Neuron (in vitro differentiated cells): Measurements from ENCODE around the gene BIN1.
"Not testable (repeated sequence)": the region's sequence is repeated elsewhere in the genome, so short reads cannot be mapped to it uniquely, and the experiment has no call there.

ENCODE experiments used
- H2AFZ ChIP-seq: one replicate; pipeline ENCODE4 v1.6.1; 2013; ENCODE audit warnings: low read depth, mild to moderate bottlenecking, inconsistent platforms, low read length, moderate library complexity
- H3K27me3 ChIP-seq: one replicate; pipeline ENCODE4 v1.6.1; 2013; ENCODE audit warnings: low read length; ENCODE audit not compliant: insufficient read depth
- H3K36me3 ChIP-seq: one replicate; pipeline ENCODE4 v1.6.1; 2013; ENCODE audit warnings: low read length; ENCODE audit not compliant: insufficient read depth
- H3K4me1 ChIP-seq: one replicate; pipeline ENCODE4 v1.6.1; 2013; ENCODE audit warnings: low read length; ENCODE audit not compliant: insufficient read depth
- H3K4me3 ChIP-seq: 2 replicates; pipeline ENCODE4 v1.5.1; 2013; ENCODE audit warnings: mild to moderate bottlenecking, low read length, moderate library complexity
- H3K9me3 ChIP-seq: one replicate; pipeline ENCODE4 v1.6.1; 2013; ENCODE audit warnings: low read length

Gene BIN1

GRCh38 chr2:127040169-127040568 lies 66.8 kb downstream of the BIN1 start:
- no peaks in the 10 kb centered on the region for H3K27me3 ChIP-seq
- H2AFZ ChIP-seq, result no peak overlapping the region
- H3K36me3 ChIP-seq, result no peaks in the 10 kb centered on the region
- no peaks in the 10 kb centered on the region for H3K4me1 ChIP-seq
- H3K4me3 ChIP-seq, result no peak overlapping the region
- no peaks in the 10 kb centered on the region for H3K9me3 ChIP-seq

- Histone ChIP-seq H3K36me3 (no peaks in the 10 kb centered on the region), H2AFZ (no peak overlapping the region), H3K4me1 (peaks cover 3% of the 10 kb centered on the region), H3K4me3 (no peak overlapping the region), H3K27me3 (no peaks in the 10 kb centered on the region), H3K9me3 (no peaks in the 10 kb centered on the region)
Observed at GRCh38 chr2:127039387-127040031, 67.4 kb downstream of the BIN1 start.

GRCh38 chr2:127037476-127037875 lies 69.5 kb downstream of the BIN1 start:
- Histone ChIP-seq H3K4me1 (peaks cover 8% of the 10 kb centered on the region), H2AFZ (no peak overlapping the region), H3K9me3 (no peaks in the 10 kb centered on the region), H3K36me3 (no peaks in the 10 kb centered on the region), H3K27me3 (no peaks in the 10 kb centered on the region), H3K4me3 (no peak overlapping the region)

GRCh38 chr2:127034883-127035611 lies 71.9 kb downstream of the BIN1 start:
- Histone ChIP-seq H3K9me3 (no peaks in the 10 kb centered on the region), H3K36me3 (no peaks in the 10 kb centered on the region), H2AFZ (peak overlapping the region; percentile 21), H3K27me3 (no peaks in the 10 kb centered on the region), H3K4me3 (no peak overlapping the region), H3K4me1 (peaks cover 8% of the 10 kb centered on the region)

- Histone ChIP-seq H3K4me1 (peaks cover 8% of the 10 kb centered on the region), H3K36me3 (no peaks in the 10 kb centered on the region), H3K27me3 (no peaks in the 10 kb centered on the region), H3K4me3 (no peak overlapping the region), H3K9me3 (no peaks in the 10 kb centered on the region), H2AFZ (peak overlapping the region; percentile 21)
Observed at GRCh38 chr2:127034051-127034450, 72.9 kb downstream of the BIN1 start.

GRCh38 chr2:127032621-127033020 lies 74.3 kb downstream of the BIN1 start:
- Histone ChIP-seq H3K27me3 (no peaks in the 10 kb centered on the region), H3K4me3 (no peak overlapping the region)

GRCh38 chr2:127029350-127030051 lies 77.5 kb downstream of the BIN1 start:
- H3K36me3 ChIP-seq, result no peaks in the 10 kb centered on the region
- no peak overlapping the region for H3K4me3 ChIP-seq
- H3K27me3 ChIP-seq, result no peaks in the 10 kb centered on the region
- no peak overlapping the region for H2AFZ ChIP-seq
- H3K9me3 ChIP-seq, result no peaks in the 10 kb centered on the region
- peaks cover 5% of the 10 kb centered on the region for H3K4me1 ChIP-seq

More at GRCh38 chr2:127032621-127033020, 74.3 kb downstream of the BIN1 start:
- H3K9me3 ChIP-seq, result no peaks in the 10 kb centered on the region
- H2AFZ ChIP-seq, result no peak overlapping the region
- H3K36me3 ChIP-seq, result no peaks in the 10 kb centered on the region
- peaks cover 8% of the 10 kb centered on the region for H3K4me1 ChIP-seq

- not testable (repeated sequence) for H2AFZ ChIP-seq, H3K4me3 ChIP-seq, H3K27me3 ChIP-seq, H3K36me3 ChIP-seq, H3K4me1 ChIP-seq, H3K9me3 ChIP-seq
Observed at GRCh38 chr2:127028745-127029144, 78.2 kb downstream of the BIN1 start.

GRCh38 chr2:127027715-127028114 lies 79.2 kb downstream of the BIN1 start:
- Histone ChIP-seq H3K27me3 (no peaks in the 10 kb centered on the region), H3K9me3 (no peaks in the 10 kb centered on the region), H3K36me3 (no peaks in the 10 kb centered on the region), H3K4me3 (no peak overlapping the region), H2AFZ (no peak overlapping the region), H3K4me1 (no peaks in the 10 kb centered on the region)

GRCh38 chr2:127025359-127026166 lies 81.4 kb downstream of the BIN1 start:
- peak overlapping the region; percentile 26 for H2AFZ ChIP-seq
- no peaks in the 10 kb centered on the region for H3K4me1 ChIP-seq
- H3K36me3 ChIP-seq, result no peaks in the 10 kb centered on the region
- no peaks in the 10 kb centered on the region for H3K9me3 ChIP-seq
- H3K27me3 ChIP-seq, result no peaks in the 10 kb centered on the region
- H3K4me3 ChIP-seq, result peak overlapping the region; percentile 47

GRCh38 chr2:127024769-127025358 lies 82.1 kb downstream of the BIN1 start:
- Histone ChIP-seq H3K36me3 (no peaks in the 10 kb centered on the region), H2AFZ (peak overlapping the region; percentile 26), H3K4me1 (no peaks in the 10 kb centered on the region), H3K27me3 (no peaks in the 10 kb centered on the region), H3K4me3 (peak overlapping the region; percentile 47), H3K9me3 (no peaks in the 10 kb centered on the region)

- H3K36me3 ChIP-seq, result no peaks in the 10 kb centered on the region
- peaks cover 3% of the 10 kb centered on the region for H3K27me3 ChIP-seq
- no peaks in the 10 kb centered on the region for H3K9me3 ChIP-seq
- no peak overlapping the region for H3K4me3 ChIP-seq
- no peaks in the 10 kb centered on the region for H3K4me1 ChIP-seq
- no peak overlapping the region for H2AFZ ChIP-seq
Observed at GRCh38 chr2:127023504-127023903, 83.5 kb downstream of the BIN1 start.
